Chondrocyte (in vitro differentiated cells): Measurements from ENCODE around the gene IL18. TPM values are rescaled to one million over a fixed set of nuclear protein-coding genes. Genes with fewer than 3 reads are reported as not detected.
"Not testable (repeated sequence)": the region's sequence is repeated elsewhere in the genome, so short reads cannot be mapped to it uniquely, and the experiment has no call there.

ENCODE experiments used
- DNase-seq: peaks from one replicate; pipeline ENCODE4 v3.0.0; 2021; ENCODE audit warnings: mixed read lengths, low spot score
- H3K27ac Mint-ChIP-seq: one replicate; pipeline ENCODE4 v1.8.0; 2021; ENCODE audit warnings: mild to moderate bottlenecking, moderate library complexity, mixed read lengths; ENCODE audit not compliant: unreplicated experiment
- H3K27me3 Mint-ChIP-seq: 2 replicates; pipeline ENCODE4 v1.8.0; 2021; ENCODE audit warnings: low read depth, mixed read lengths
- H3K36me3 Mint-ChIP-seq: 2 replicates; pipeline ENCODE4 v1.8.0; 2021; ENCODE audit warnings: low read depth, mixed read lengths
- H3K4me1 Mint-ChIP-seq: 2 replicates; pipeline ENCODE4 v1.8.0; 2021; ENCODE audit warnings: low read depth, mild to moderate bottlenecking, mixed read lengths
- H3K4me3 Mint-ChIP-seq: one replicate; pipeline ENCODE4 v1.8.0; 2021; ENCODE audit warnings: mild to moderate bottlenecking, moderate library complexity, mixed read lengths; ENCODE audit not compliant: unreplicated experiment
- H3K9me3 Mint-ChIP-seq: 2 replicates; pipeline ENCODE4 v1.8.0; 2021; ENCODE audit warnings: low read depth, mixed read lengths
- CTCF ChIP-seq: fragments of 200-600 bp; sonication (generic); IDR thresholded peaks from 2 replicates; pipeline ENCODE4 v1.5.0; 2021; ENCODE audit warnings: antibody characterized with exemption, mild to moderate bottlenecking, moderate library complexity
- total RNA-seq: library from RNA; stranded (reverse); gene quantifications from 3 replicates; pipeline ENCODE4 v1.2.1, GENCODE V29; 2021

Gene IL18
- total RNA-seq, 1 donor from 2014 or later = 0.80 TPM

GRCh38 chr11:112162761-112163546, 940 bp downstream of the IL18 start:
- Mint-ChIP-seq H3K27ac (peak overlapping the region; percentile 72), H3K9me3 (no peaks in the 10 kb centered on the region), H3K4me1 (peaks cover 36% of the 10 kb centered on the region), H3K27me3 (no peaks in the 10 kb centered on the region), H3K4me3 (peak overlapping the region; percentile 47), H3K36me3 (no peaks in the 10 kb centered on the region)
- TF ChIP-seq CTCF = no peak
- DNase-seq = no peak

- H3K4me1 Mint-ChIP-seq = peaks cover 42% of the 10 kb centered on the region
- not testable (repeated sequence) for H3K27ac Mint-ChIP-seq, H3K36me3 Mint-ChIP-seq, H3K4me3 Mint-ChIP-seq, DNase-seq, H3K27me3 Mint-ChIP-seq, H3K9me3 Mint-ChIP-seq
Observed at GRCh38 chr11:112162200-112162599, 1.7 kb downstream of the IL18 start.

- H3K4me3 Mint-ChIP-seq = no peak overlapping the region
- TF ChIP-seq CTCF = no peak
- no peak for DNase-seq
- no peaks in the 10 kb centered on the region for H3K36me3 Mint-ChIP-seq
- no peak overlapping the region for H3K27ac Mint-ChIP-seq
- H3K27me3 Mint-ChIP-seq = no peaks in the 10 kb centered on the region
- peaks cover 46% of the 10 kb centered on the region for H3K4me1 Mint-ChIP-seq
- H3K9me3 Mint-ChIP-seq = peaks cover 2% of the 10 kb centered on the region
Observed at GRCh38 chr11:112161012-112161411, 2.9 kb downstream of the IL18 start.

GRCh38 chr11:112160091-112160848, 3.6 kb downstream of the IL18 start:
- H3K36me3 Mint-ChIP-seq = no peaks in the 10 kb centered on the region
- H3K27ac Mint-ChIP-seq = no peak overlapping the region
- H3K27me3 Mint-ChIP-seq = no peaks in the 10 kb centered on the region
- no peak for DNase-seq
- H3K9me3 Mint-ChIP-seq = peaks cover 2% of the 10 kb centered on the region
- H3K4me3 Mint-ChIP-seq = no peak overlapping the region
- H3K4me1 Mint-ChIP-seq = peaks cover 46% of the 10 kb centered on the region
- no peak for TF ChIP-seq CTCF

- no peaks in the 10 kb centered on the region for H3K36me3 Mint-ChIP-seq
- DNase-seq = no peak
- no peak for TF ChIP-seq CTCF
- no peaks in the 10 kb centered on the region for H3K27me3 Mint-ChIP-seq
- H3K4me1 Mint-ChIP-seq = peaks cover 41% of the 10 kb centered on the region
- no peak overlapping the region for H3K4me3 Mint-ChIP-seq
- peaks cover 2% of the 10 kb centered on the region for H3K9me3 Mint-ChIP-seq
- H3K27ac Mint-ChIP-seq = no peak overlapping the region
Observed at GRCh38 chr11:112159098-112160065, 4.5 kb downstream of the IL18 start.
